Measurements from ENCODE around the gene TTC19.
A peak's percentile ranks its signal among the peaks of the same experiment; 100 is the strongest.
"Not testable (repeated sequence)": the region's sequence is repeated elsewhere in the genome, so short reads cannot be mapped to it uniquely, and the experiment has no call there.

The TTC19 gene

GRCh38 chr17:15973834-15974233, 25.8 kb upstream of the TTC19 start:
- DNase-seq = no peak

DNA sequence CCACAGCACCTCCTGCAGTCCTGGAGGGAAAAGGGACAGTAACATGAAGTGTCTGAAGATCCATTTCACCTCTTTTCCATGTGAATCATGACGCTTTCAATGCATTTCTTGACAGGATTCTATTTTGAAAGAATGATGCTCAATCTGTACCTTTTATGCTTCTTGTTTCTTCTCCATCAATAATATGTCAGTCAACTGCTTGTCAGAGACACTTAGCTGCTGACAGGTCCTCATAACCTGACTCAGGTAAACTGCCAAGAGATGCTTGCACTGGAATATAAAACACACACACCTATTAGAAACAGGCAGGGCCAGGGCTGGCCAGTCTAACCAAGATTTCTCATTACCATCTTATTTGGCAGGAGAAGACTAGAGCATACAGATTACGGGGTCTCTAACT, 21.7 kb upstream of the TTC19 start:
- DNase-seq = no peak

- DNase-seq = no peak
These were observed 21.0 kb upstream of the TTC19 start for GRCh38 chr17:15978606-15979005.

DNA sequence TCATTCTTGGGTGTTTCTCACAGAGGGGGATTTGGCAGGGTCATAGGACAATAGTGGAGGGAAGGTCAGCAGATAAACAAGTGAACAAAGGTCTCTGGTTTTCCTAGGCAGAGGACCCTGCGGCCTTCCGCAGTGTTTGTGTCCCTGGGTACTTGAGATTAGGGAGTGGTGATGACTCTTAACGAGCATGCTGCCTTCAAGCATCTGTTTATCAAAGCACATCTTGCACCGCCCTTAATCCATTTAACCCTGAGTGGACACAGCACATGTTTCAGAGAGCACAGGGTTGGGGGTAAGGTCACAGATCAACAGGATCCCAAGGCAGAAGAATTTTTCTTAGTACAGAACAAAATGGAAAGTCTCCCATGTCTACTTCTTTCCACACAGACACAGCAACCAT, 20.6 kb upstream of the TTC19 start:
- DNase-seq = not testable (repeated sequence)

GRCh38 chr17:15981208-15981607, 18.4 kb upstream of the TTC19 start:
- no peak for DNase-seq

GRCh38 chr17:15981646-15982580, 17.7 kb upstream of the TTC19 start:
- DNase-seq = no peak

DNA sequence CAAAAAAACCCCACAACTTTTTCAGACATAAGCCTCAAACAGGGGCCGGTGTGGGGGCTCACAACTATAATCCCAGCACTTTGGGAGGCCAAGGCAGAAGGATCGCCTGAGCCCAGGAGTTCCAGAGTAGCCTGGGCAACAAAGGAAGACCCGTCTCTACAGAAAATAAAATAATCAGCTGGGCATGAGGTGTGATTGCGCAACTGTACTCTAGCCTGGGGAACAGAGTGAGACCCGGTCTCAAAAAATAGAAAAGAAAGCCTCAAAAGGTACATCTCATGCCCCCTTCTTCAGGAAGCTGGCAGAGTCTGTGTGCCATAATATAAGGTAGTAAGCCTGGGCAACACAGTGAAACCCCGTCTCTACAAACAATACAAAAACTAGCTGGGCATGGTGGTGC, 3.3 kb upstream of the TTC19 start:
- DNase-seq = no peak

- DNase-seq = no peak
These were observed 1.5 kb upstream of the TTC19 start for GRCh38 chr17:15998031-15998562.

GRCh38 chr17:15999974-16000827, 577 bp downstream of the TTC19 start:
- DNase-seq = no peak

DNA sequence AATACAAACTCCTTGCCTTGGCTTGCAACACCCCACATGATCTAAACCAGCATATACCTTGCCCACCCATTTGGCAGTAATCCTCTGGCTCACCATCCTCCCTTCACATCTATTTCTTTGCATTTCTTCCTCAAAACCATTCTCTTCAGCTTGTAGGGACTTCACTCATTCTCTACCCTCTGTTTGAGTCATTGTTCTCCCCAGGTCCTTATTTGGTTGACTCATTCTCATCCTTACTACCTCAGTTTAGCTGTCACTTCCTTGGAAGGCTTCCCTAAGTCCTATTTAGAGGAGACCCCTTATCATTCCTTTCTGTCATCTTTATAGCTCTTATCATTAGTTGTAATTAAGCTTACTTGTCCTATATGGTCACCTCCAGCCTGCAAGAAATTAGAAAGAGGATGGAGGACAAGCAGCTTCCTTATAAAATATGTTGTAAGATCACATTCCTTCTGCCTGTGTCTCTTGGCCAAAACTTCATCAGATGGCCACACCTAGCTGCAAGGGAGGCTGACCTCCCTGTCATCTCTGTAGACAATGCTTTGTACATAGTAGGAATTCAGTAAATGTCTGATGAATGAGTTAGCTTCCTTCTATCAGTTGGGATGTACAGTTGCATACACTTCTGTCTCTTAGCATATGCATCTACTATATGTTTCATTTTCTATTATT, 1.7 kb downstream of the TTC19 start:
- DNase-seq = no peak

GRCh38 chr17:16002708-16003260, 3.2 kb downstream of the TTC19 start:
- no peak for DNase-seq

GRCh38 chr17:16003841-16004240, 4.2 kb downstream of the TTC19 start:
- DNase-seq = no peak

DNA sequence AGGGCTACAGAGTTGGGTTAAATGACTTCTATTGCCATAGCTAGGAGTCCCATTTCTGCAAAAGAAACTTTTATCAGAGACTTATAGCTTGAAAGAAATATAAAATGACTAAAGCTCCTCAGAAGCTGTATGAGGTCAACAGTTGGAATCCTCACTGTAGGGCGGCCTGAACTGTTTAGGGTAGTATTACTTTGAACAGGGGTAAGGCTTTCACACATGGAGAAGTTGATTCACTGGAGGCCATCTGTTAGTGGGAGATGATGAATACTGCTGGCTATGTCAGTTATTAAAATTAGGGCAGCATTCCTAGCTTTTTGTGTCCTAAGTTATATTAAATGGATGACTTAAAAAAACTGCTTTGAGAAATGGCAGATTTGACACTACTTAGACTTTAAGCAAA, 6.0 kb downstream of the TTC19 start:
- no peak for DNase-seq

DNA sequence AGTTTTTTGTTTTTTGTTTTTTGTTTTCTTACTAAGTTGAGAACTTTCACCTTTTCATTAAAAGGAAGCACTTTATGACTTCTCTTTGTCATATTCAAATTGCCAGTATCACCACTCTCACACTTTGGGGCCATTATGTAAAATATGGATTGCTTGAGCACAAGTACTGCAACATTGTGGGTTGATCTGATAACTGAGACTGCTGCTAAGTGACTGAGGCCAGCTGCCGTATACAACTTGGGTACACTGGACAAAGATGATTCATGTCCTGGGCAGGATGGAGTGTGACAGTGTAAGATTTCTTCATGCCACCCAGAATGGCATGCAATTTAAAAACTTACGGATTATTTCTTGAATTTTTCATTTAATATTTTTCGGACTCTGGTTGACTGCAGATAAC, 7.8 kb downstream of the TTC19 start:
- no peak for DNase-seq

DNA sequence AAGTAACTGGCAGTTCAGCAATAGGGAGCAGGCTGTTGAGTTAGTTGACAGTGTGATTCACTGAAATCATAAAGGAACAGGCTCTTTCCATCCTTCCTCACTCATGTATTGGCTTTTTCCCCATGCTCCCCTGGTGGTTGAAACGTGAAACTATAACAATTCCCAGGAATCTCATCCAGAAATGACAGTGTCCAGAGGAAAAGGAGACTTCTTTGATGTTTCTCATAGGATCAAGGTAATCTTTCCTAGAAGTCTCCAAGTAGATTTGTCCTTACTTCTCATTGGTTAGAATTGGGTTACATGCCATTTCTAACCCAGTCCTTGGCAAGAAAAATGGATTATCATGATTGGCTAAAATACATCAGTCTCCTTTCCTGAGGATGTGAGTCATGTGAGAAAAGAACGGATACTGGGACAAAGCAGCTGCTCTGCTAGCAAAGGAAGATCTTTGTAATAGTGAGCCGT, 14.4 kb downstream of the TTC19 start:
- no peak for DNase-seq

GRCh38 chr17:16019347-16019746, 19.7 kb downstream of the TTC19 start:
- DNase-seq = no peak

DNA sequence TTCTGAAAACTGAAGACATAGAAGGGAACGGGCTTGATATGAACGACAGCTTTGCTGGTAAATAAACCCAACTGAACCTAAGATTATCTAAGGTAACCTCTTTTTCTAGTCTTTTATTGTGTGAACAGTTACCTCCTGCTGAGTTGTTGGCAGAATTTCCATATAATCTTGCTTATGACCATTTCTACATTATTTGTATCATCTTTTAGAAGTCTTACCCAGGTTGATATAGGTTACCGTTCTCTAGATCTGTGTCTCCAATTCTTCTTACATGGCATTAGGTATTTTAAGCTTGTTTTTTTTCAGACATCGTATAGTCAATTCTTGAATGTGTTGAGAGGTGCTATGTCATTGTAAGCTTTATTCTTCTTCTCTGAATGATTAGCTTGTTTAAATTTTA, 24.3 kb downstream of the TTC19 start:
- no peak for DNase-seq

DNA sequence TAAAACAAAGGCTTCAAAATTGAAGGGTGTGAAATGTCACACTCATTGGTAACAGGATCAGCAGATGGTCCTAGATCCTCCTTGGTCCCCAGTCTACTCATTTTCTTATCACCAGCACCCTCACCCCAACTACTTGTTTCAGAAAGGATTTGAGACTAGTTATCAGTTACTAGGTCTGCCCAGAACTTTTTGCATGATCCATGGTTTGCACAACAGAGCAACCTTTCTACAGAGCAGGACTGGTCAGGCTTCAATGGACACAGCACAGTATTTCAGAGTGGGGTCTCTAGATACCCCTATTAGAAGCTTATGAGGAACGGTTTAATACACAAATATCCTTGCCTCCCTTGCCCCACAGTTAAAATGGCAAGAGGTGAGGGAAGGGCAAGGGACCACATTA, 25.6 kb downstream of the TTC19 start:
- no peak for DNase-seq

- DNase-seq = no peak
These were observed 27.3 kb downstream of the TTC19 start for GRCh38 chr17:16026895-16027294.

GRCh38 chr17:16027708-16028584, 28.3 kb downstream of the TTC19 start:
- peak; percentile 2 for DNase-seq

DNA sequence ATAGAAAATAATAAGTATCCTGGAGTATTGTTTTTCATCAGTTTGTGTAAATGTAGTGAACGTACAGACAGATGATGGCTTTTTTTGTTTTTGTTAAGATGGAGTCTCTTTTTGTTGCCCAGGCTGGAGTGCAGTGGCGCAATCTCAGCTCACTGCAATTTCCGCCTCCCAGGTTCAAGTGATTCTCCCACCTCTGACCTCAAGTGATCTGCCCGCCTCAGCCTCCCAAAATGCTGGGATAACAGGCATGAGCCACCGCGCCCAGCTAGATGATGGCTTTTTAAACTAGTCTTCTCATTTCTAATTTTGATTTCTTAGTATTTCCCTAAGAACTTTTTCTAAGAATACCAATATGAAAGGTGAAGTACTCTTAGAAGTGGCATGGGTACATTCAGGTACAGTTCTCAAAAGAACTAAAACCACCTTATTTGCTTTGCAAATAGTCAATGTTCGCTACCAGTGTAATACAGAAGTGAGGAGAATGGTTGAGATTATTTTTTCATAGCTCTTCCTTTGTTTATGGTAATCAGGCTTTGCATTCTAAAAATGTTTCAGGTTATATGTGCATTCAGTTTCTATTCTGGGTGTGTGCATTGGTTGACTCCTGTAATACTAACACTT, 34.2 kb downstream of the TTC19 start:
- DNase-seq = no peak
